ENCODE data around the gene PSENEN. TPM values are rescaled to one million over a fixed set of nuclear protein-coding genes. Genes with fewer than 3 reads are reported as not detected.

PSENEN gene
- total and polyA plus RNA-seq, 2 experiments from 2014 or later: 43.7 to 173 TPM

DNA sequence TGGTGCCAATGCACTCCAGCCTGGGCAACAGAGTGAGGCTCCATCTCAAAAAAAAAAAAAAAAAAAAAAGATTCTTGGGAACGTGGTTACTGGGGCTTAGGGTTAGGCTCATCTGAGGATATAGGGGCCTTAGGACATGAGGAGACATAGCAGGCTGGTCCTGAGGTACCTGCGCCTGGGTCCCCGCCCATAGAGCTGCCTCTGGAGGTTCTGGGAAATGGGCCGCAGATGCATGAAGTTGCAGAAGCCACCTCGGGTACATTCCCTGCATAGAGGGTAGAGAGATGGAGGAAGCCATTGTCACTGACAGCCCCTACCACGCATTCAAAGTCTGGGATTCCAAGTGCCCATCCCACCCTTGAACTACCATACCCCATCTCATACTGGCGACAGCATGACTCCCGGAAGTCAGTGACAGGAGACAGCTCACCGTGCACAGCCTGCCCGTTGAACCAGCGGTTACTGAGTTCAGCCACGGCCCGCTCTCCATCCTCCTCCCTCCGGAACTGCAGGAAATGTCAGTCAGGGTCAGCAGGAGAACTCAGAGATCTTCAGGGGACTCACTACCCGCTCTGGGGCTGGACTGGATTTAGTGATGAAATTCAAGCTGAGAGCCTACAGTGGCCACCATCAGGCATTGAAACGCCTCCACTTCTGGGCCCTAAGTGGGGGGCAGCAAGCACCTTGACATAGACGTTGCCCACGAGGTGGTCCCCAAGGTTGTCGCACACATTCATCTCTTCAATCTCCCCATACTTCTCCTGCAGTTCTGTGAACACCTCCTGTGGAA is 1.6 kb upstream of the PSENEN start:
- Histone ChIP-seq H3K27me3 (no peaks in the 10 kb centered on the region), H3K36me3 (peaks cover under 1% of the 10 kb centered on the region), H3K4me3 (no peak overlapping the region), H3K4me1 (ENCODE audit: low read depth) (peaks cover 3% of the 10 kb centered on the region), H3K9me3 (ENCODE audit: low read depth) (no peaks in the 10 kb centered on the region), H3K27ac (no peak overlapping the region)
- DNase-seq (ENCODE audit: low read depth in 1 of 2, low spot score in 1 of 2): no peak
- TF ChIP-seq, protein P1, sequence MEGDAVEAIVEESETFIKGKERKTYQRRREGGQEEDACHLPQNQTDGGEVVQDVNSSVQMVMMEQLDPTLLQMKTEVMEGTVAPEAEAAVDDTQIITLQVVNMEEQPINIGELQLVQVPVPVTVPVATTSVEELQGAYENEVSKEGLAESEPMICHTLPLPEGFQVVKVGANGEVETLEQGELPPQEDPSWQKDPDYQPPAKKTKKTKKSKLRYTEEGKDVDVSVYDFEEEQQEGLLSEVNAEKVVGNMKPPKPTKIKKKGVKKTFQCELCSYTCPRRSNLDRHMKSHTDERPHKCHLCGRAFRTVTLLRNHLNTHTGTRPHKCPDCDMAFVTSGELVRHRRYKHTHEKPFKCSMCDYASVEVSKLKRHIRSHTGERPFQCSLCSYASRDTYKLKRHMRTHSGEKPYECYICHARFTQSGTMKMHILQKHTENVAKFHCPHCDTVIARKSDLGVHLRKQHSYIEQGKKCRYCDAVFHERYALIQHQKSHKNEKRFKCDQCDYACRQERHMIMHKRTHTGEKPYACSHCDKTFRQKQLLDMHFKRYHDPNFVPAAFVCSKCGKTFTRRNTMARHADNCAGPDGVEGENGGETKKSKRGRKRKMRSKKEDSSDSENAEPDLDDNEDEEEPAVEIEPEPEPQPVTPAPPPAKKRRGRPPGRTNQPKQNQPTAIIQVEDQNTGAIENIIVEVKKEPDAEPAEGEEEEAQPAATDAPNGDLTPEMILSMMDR (IDR thresholded peaks at IDR 0.05; ENCODE audit: low read depth, low read length): no peak

DNA sequence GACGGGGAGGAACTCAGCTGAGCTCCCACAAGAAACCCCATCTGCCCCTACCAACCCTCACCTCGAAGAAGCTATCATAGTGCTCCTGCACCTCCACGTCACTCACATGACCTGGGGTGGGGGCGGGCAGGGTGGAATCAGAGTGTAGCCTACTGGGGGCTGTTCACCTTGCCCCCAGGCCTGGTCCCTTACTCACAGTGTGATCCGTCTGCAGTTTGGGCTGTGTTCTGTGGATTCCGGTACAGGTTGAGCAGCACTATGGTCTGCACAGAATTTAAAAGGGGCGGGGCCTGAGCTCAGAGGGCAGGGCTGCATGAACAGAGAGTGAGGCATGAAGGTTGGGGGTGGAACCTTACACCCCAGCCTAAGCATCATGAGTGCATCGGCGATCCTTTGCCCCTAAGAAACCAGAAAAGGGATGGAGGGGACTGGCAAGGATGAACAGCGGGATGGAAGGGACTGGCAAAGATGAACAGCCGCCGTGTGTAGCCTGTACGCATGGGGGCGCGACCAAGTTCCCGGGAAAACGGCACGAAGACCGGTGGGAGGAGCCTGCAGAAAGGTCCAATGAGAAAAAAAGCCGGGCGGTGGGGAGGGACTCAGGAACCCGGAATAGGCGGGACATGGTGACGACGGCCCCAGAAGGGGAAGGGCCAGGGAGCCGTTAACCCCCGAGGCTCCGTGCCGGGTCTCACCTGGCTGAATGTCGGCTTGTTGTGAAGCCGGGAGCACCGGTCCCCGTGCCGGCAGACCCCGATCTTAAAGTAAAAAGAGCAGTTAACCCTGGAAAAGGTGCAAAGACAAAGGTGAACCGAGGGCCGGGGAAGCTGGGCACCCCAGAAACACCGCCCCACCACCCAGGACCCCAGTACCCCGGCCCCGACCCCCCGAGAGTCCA is 772 bp upstream of the PSENEN start:
- peak; percentile 97 to 99 for DNase-seq (ENCODE audit: low read depth in 1 of 2, low spot score in 1 of 2)
- Histone ChIP-seq H3K4me3 (peak overlapping the region; percentile 76), H3K36me3 (no peaks in the 10 kb centered on the region), H3K27me3 (no peaks in the 10 kb centered on the region), H3K4me1 (ENCODE audit: low read depth) (peaks cover 3% of the 10 kb centered on the region), H3K9me3 (ENCODE audit: low read depth) (no peaks in the 10 kb centered on the region), H3K27ac (peak overlapping the region; percentile 98)
- TF ChIP-seq, protein P1 (IDR thresholded peaks at IDR 0.05; ENCODE audit: low read depth, low read length): peak; percentile 64

DNA sequence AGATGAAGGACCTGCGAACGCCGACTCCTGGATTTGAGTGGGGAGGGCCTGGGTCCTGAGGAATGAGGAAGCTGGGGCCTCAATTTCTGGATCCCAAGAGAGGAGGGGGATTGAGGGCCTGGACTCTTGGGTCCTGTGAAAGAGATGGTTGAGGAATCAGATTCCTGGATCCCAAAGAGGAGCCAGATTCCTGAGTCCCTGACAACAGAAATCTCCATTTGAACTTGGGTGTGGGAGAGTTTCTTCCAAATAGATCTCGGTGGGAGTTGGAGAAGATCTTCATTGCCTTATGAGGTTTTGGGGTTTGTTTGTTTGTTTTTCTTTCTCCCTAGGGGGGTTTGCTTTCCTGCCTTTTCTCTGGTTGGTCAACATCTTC is 624 bp downstream of the PSENEN start:
- TF ChIP-seq, protein P1 (IDR thresholded peaks at IDR 0.05; ENCODE audit: low read depth, low read length): no peak
- Histone ChIP-seq H3K27ac (peak overlapping the region; percentile 45), H3K36me3 (no peaks in the 10 kb centered on the region), H3K9me3 (ENCODE audit: low read depth) (no peaks in the 10 kb centered on the region), H3K4me3 (peak overlapping the region; percentile 76), H3K4me1 (ENCODE audit: low read depth) (no peaks in the 10 kb centered on the region), H3K27me3 (no peaks in the 10 kb centered on the region)
- DNase-seq (ENCODE audit: low read depth in 1 of 2, low spot score in 1 of 2): no peak

DNA sequence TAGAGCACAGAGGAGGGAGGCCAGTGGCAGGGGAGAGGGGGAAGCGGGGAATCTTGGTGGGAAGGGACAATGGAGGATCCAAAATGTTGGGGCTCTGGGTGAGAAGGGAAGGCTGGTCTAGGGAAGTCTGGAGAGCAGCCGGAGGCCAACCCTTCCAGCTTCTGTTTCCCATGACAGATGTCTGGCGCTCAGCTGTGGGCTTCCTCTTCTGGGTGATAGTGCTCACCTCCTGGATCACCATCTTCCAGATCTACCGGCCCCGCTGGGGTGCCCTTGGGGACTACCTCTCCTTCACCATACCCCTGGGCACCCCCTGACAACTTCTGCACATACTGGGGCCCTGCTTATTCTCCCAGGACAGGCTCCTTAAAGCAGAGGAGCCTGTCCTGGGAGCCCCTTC is 1.1 kb downstream of the PSENEN start:
- Histone ChIP-seq H3K36me3 (no peaks in the 10 kb centered on the region), H3K4me1 (ENCODE audit: low read depth) (no peaks in the 10 kb centered on the region), H3K4me3 (peak overlapping the region; percentile 76), H3K27me3 (no peaks in the 10 kb centered on the region), H3K27ac (peak overlapping the region; percentile 45), H3K9me3 (ENCODE audit: low read depth) (no peaks in the 10 kb centered on the region)
- DNase-seq (ENCODE audit: low read depth in 1 of 2, low spot score in 1 of 2): no peak
- TF ChIP-seq, protein P1 (IDR thresholded peaks at IDR 0.05; ENCODE audit: low read depth, low read length): no peak

DNA sequence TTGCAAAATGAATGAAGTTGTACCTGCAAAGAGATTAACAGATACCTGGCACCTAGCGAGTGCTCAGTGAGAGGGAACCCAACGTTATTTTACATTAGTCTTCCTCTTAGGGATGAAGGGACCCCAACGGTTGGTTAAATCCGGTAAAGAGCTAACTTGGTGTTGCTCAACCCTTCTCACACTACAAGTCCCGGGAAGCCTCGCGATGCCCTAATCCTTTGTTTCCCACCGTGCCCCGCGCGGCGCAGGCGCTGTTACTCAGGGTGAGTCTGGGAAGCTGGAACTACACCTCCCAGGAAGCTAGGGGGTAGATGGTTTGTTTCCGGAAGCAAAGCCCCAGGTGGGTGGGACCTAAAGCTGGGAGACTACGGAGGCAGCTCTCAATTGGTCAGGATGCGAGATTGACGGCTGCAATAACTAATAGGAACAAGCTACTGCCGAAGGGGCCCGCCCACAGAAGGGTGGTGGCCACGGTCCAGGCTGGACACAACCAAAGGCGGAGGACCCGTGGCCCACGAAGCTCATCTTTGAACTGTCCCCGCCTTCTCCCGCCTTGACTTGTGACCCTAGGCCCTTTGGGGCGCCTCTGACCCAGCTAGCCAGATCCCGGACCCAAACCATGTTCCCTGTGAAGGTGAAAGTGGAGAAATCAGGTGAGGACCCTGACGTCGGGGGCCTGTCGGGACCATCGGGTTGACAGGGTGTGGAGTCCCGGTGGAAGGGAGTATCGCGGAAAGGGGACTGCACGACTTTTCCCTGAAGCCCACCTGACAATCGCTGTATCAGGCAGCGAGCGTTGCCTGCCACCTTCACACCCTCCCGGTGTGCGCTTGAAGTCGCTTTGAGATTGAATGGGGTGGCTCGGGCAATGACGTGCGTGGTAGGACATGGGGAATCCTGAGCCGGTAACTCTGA is 2.9 kb downstream of the PSENEN start, which contains the start of gene LIN37:
Gene LIN37, plus strand, starts transcription at position 471 of the 915 bp plus-strand sequence. Its CDS starts 149 bp downstream, at position 620.
- no peaks in the 10 kb centered on the region for H3K36me3 ChIP-seq
- H3K9me3 ChIP-seq (ENCODE audit: low read depth): no peaks in the 10 kb centered on the region

More for the DNA sequence above, 2.9 kb downstream of the PSENEN start, which contains the start of gene LIN37:
- peak; percentile 99 to 100 for DNase-seq (ENCODE audit: low read depth in 1 of 2, low spot score in 1 of 2)
- no peak within 1 kb of the TSS for H3K27ac ChIP-seq
- H3K4me1 ChIP-seq (ENCODE audit: low read depth): no peaks in the 10 kb centered on the region
- H3K4me3 ChIP-seq: peak within 1 kb of the TSS; percentile 75
- TF ChIP-seq, protein P1 (IDR thresholded peaks at IDR 0.05; ENCODE audit: low read depth, low read length): no peak
- H3K27me3 ChIP-seq: no peaks in the 10 kb centered on the region
